T-helper 1 cell treated with Interleukin-12 subunit alpha and Interleukin-12 subunit beta and Interleukin-4 antibody, amounts not matched to agents 30 μg/mL and 1 μg/mL, for 36 hours (primary cell): ENCODE measurements around the gene MDM4.
"Not testable (repeated sequence)": the region's sequence is repeated elsewhere in the genome, so short reads cannot be mapped to it uniquely, and the experiment has no call there.

Experiments used
- H3K27ac Mint-ChIP-seq: one replicate; pipeline ENCODE4 v1.8.0; 2021; ENCODE audit warnings: mild to moderate bottlenecking, mixed read lengths
- H3K27me3 Mint-ChIP-seq: one replicate; pipeline ENCODE4 v1.8.0; 2021; ENCODE audit warnings: low read depth, mixed read lengths
- H3K36me3 Mint-ChIP-seq: one replicate; pipeline ENCODE4 v1.8.0; 2021; ENCODE audit warnings: low read depth, mixed read lengths
- H3K4me1 Mint-ChIP-seq: one replicate; pipeline ENCODE4 v1.8.0; 2021; ENCODE audit warnings: low read depth, mixed read lengths
- H3K4me3 Mint-ChIP-seq: one replicate; pipeline ENCODE4 v1.8.0; 2021; ENCODE audit warnings: mild to moderate bottlenecking, moderate library complexity, mixed read lengths
- H3K9me3 Mint-ChIP-seq: one replicate; pipeline ENCODE4 v1.8.0; 2021; ENCODE audit warnings: mixed read lengths

Gene MDM4

DNA sequence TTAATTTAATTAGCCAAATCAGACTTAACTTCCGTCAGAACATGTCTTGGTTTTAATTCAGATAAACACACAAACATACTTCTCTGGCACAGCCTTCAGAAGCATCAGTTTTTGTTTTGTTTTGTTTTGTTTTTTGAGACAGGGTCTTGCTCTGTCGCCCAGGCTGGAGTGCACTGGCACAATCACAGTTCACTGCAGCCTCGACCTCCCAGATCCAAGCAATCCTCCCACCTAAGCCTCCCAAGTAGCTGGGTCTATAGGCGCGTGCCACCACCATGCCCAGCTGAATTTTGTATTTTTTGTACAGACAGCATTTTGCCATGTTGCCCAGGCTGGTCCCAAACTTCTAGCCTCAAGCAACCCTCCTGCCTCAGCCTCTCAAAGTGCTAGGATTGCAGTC, 34.7 kb downstream of the MDM4 start:
- Mint-ChIP-seq H3K9me3 (no peaks in the 10 kb centered on the region), H3K36me3 (peaks cover 60% of the 10 kb centered on the region), H3K4me1 (peaks cover 17% of the 10 kb centered on the region), H3K27ac (no peak overlapping the region), H3K27me3 (no peaks in the 10 kb centered on the region), H3K4me3 (no peak overlapping the region)

DNA sequence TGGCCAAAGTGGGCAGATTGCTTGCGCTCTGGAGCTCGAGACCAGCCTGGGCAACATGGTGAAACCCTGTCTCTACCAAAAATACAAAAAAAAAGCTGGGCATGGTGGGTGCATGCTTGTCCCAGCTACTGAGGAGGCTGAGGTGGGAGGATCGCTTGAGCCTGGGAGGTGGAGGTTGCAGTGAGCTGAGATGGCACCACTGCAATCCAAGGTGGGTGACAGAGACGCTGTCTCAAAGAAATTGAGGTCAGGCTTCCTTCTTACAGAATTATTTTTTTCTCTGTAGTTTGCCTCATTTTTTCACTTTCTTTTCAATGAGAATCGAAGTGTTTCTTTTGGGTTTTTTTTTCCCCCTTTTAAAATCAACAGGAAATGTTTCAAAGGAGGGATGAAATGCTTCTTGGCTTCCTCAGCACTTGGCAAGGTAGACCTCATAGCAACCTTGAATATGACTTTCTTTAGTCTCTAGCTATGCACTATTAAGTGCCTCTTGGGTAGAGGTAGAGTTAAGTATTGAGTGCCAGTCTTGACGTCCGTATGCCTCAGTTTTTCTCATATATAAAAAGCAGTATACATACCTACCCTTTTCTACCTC, 40.3 kb downstream of the MDM4 start:
- Mint-ChIP-seq H3K9me3 (no peaks in the 10 kb centered on the region), H3K36me3 (peaks cover 34% of the 10 kb centered on the region), H3K27ac (peak overlapping the region; percentile 77), H3K4me1 (peaks cover 27% of the 10 kb centered on the region), H3K27me3 (no peaks in the 10 kb centered on the region), H3K4me3 (no peak overlapping the region)

- no peak overlapping the region for H3K4me3 Mint-ChIP-seq
- peaks cover 34% of the 10 kb centered on the region for H3K4me1 Mint-ChIP-seq
- peaks cover 29% of the 10 kb centered on the region for H3K36me3 Mint-ChIP-seq
Measured at GRCh38 chr1:204558467-204558866, 42.3 kb downstream of the MDM4 start.

DNA sequence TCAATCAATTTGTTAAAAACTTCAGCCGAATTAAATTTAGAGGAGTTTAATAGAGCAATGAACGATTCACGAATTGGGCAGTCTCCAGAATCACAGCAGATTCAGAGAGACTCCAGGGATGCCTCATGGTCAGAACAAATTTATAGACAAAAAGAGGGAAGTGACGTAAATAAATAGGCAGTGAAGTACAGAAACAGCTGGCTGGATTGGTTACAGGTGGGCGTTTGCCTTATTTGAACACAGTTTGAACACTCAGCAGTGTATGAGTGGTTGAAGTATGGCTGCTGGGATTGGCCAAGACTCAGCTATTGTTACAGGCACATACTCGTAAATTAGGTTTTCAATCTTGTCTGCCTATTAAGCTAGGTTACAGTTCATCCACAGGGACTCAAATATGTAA, 43.8 kb downstream of the MDM4 start:
- Mint-ChIP-seq H3K4me1 (peaks cover 41% of the 10 kb centered on the region), H3K36me3 (peaks cover 29% of the 10 kb centered on the region)

More at GRCh38 chr1:204558467-204558866, 42.3 kb downstream of the MDM4 start:
- Mint-ChIP-seq H3K27me3 (no peaks in the 10 kb centered on the region), H3K9me3 (no peaks in the 10 kb centered on the region), H3K27ac (no peak overlapping the region)

DNA sequence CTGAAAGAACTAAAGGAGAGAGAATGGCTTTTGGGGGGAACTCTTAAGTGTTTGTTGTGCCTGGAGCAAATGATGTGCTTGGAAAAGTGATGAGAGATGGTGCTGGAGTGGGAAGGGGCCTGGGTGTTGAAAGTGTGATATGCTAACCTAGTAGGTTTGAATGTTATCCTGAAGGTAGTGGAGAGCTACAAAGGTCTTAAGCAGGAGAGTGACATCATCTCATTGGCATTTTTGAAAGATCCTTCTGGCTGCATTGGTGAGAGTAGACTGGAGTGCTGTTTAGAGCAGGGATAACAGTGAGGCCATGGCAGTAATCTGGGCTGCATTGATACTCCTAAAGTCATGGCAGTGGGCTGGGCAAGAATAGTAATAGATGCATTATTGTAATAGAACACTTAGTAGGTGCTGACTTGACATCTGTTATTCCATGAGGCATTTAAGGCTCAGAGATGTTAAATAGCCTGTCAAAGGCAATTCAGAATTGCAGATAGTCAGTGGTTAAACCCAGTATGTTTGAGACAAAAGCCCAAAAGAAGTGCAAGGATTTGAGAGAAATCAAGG, 44.5 kb downstream of the MDM4 start:
- peaks cover 44% of the 10 kb centered on the region for H3K4me1 Mint-ChIP-seq
- no peak overlapping the region for H3K4me3 Mint-ChIP-seq
- H3K27me3 Mint-ChIP-seq = no peaks in the 10 kb centered on the region
- H3K36me3 Mint-ChIP-seq = peaks cover 31% of the 10 kb centered on the region
- H3K27ac Mint-ChIP-seq = peak overlapping the region; percentile 4
- no peaks in the 10 kb centered on the region for H3K9me3 Mint-ChIP-seq

More for the DNA sequence above, 43.8 kb downstream of the MDM4 start:
- not testable (repeated sequence) for H3K27ac Mint-ChIP-seq, H3K9me3 Mint-ChIP-seq, H3K27me3 Mint-ChIP-seq, H3K4me3 Mint-ChIP-seq

- H3K27me3 Mint-ChIP-seq = no peaks in the 10 kb centered on the region
- H3K4me3 Mint-ChIP-seq = no peak overlapping the region
- peaks cover 25% of the 10 kb centered on the region for H3K36me3 Mint-ChIP-seq
- H3K4me1 Mint-ChIP-seq = peaks cover 44% of the 10 kb centered on the region
- H3K9me3 Mint-ChIP-seq = no peaks in the 10 kb centered on the region
- no peak overlapping the region for H3K27ac Mint-ChIP-seq
Measured at GRCh38 chr1:204562075-204562990, 46.1 kb downstream of the MDM4 start.

- peaks cover 45% of the 10 kb centered on the region for H3K4me1 Mint-ChIP-seq
- peaks cover 30% of the 10 kb centered on the region for H3K36me3 Mint-ChIP-seq
- H3K9me3 Mint-ChIP-seq = no peaks in the 10 kb centered on the region
- H3K27ac Mint-ChIP-seq = peak overlapping the region; percentile 55
- no peaks in the 10 kb centered on the region for H3K27me3 Mint-ChIP-seq
- H3K4me3 Mint-ChIP-seq = no peak overlapping the region
Measured at GRCh38 chr1:204563307-204563706, 47.1 kb downstream of the MDM4 start.

- Mint-ChIP-seq H3K27ac (peak overlapping the region; percentile 27), H3K4me3 (no peak overlapping the region), H3K4me1 (peaks cover 45% of the 10 kb centered on the region), H3K9me3 (no peaks in the 10 kb centered on the region), H3K36me3 (peaks cover 34% of the 10 kb centered on the region), H3K27me3 (no peaks in the 10 kb centered on the region)
Measured at GRCh38 chr1:204563780-204564179, 47.6 kb downstream of the MDM4 start.

- Mint-ChIP-seq H3K36me3 (peaks cover 32% of the 10 kb centered on the region), H3K27ac (peak overlapping the region; percentile 65), H3K27me3 (no peaks in the 10 kb centered on the region), H3K4me1 (peaks cover 44% of the 10 kb centered on the region), H3K9me3 (no peaks in the 10 kb centered on the region), H3K4me3 (peak overlapping the region; percentile 22)
Measured at GRCh38 chr1:204564835-204565234, 48.6 kb downstream of the MDM4 start.

DNA sequence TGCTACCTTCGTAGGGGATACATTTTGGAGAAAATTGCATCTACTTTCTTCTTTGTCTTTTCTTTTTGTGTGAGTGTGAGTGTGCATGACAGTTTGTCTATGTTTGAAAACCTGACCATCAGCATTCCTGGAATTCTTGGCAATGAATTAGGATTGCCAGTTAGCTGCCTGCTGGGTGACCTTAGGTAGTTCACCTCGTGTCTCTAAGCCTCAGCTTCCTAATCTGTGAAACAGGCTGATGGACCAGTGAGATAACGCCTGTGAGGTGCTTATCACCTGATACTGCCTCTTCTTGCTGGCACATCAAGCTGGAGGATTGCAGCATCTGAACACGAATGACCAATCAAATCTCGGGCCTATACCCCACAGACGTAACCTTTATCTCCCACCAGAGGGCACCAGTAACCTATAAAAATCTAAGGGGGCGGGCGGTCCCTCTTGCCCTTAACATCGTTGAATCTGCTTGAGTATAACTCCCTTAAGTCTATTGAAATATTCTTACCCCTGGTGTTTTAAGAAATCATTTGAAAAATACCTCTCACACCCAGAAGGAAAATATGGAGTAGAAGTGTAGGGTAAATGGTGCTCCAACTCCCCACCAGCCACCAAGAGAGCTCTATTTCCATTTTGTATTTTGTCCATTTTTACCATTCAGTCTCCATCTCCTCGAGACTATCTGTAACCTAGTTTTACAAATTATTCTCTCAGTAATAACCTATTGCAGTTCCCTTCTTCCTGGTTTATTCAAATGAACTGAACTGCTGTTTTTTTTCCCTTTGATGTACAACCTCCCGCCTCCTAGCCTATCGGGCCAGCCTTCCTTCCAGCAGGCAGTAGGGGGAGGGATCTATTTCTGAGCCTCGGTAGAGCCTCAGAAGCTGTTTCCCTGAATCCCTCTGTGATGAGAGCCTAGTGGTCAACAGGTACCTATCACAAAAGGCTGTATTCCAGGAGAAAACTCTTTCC, 49.7 kb downstream of the MDM4 start:
- H3K27me3 Mint-ChIP-seq = no peaks in the 10 kb centered on the region
- no peaks in the 10 kb centered on the region for H3K9me3 Mint-ChIP-seq
- H3K36me3 Mint-ChIP-seq = peaks cover 25% of the 10 kb centered on the region
- peak overlapping the region; percentile 22 for H3K4me3 Mint-ChIP-seq
- peaks cover 38% of the 10 kb centered on the region for H3K4me1 Mint-ChIP-seq
- H3K27ac Mint-ChIP-seq = peak overlapping the region; percentile 76

DNA sequence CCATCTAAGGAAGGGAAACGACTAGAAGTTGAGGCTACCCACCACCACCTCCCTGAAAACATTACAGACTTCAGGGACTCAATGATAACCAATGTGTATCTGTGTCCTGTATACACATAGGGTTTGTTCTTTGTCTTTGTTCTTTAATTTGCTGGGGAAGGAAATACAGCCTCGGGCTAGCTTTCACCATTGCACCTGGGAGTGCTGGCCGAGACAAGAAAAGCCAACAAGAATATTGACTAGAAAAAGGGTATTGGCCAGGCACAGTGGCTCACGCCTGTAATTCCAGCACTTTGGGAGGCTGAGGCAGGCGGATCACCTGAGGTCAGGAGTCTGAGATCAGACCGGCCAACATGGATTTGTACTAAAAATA, 50.4 kb downstream of the MDM4 start:
- Mint-ChIP-seq H3K4me1 (peaks cover 37% of the 10 kb centered on the region), H3K27me3 (no peaks in the 10 kb centered on the region), H3K4me3 (no peak overlapping the region), H3K27ac (no peak overlapping the region), H3K36me3 (peaks cover 27% of the 10 kb centered on the region), H3K9me3 (no peaks in the 10 kb centered on the region)

DNA sequence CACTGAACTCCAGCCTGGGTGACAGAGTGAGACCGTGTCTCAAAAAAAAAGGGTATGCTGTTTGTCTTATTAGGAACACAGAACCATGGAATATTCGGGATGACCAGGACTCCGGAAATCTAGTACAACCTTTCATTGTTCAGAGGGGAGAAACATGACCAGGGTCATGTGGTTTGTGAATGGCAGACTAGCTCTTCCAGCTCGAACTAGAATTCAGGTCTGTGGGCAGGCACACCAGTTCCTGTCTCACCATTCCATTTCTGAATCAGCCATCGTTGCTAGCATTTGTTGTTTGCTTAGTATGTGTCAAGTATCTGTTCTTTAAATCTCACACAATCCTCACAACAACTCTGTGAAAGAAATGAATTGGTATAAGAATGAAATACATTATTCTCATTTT, 50.9 kb downstream of the MDM4 start:
- Mint-ChIP-seq H3K27me3 (no peaks in the 10 kb centered on the region), H3K4me1 (peaks cover 33% of the 10 kb centered on the region), H3K9me3 (no peaks in the 10 kb centered on the region), H3K36me3 (peaks cover 23% of the 10 kb centered on the region), H3K27ac (no peak overlapping the region), H3K4me3 (no peak overlapping the region)

DNA sequence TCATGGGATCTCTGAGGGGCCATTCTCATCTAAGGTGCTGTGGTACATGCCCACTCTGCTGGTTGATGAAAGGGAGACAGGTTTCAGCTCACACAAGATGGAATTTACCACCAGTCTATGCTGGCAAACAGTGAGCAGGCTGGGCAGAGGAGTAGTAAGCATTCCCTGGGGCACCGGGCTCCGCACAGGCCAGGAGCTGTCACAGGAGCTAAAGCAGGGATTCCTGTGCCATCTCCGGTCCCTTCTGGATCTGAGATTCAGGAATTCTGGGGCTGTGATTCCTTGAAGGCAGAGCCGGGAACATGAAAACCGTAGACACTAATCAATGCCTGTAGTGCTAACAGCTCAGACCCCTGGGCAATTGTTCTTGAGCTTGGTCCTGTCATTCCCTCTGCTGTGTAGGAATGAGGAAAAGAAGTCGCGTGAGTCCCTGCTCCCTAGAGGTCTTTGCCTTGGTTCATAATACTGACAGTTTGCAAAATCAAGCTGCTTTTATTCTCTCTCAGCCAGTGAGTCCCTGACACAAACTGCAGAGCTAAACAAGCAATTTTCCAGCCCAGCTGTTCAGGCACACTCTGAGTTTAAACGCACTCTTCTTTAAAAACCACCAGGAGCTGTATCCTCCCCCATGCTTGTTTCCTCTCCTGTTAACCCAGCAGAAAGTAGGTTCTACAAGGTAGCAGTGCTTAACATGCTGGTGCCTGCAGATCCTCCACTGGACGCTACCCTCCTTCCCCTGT, 52.5 kb downstream of the MDM4 start:
- peaks cover 27% of the 10 kb centered on the region for H3K4me1 Mint-ChIP-seq
- H3K9me3 Mint-ChIP-seq = no peaks in the 10 kb centered on the region
- no peak overlapping the region for H3K4me3 Mint-ChIP-seq
- no peaks in the 10 kb centered on the region for H3K27me3 Mint-ChIP-seq
- peaks cover 27% of the 10 kb centered on the region for H3K36me3 Mint-ChIP-seq
- no peak overlapping the region for H3K27ac Mint-ChIP-seq
